ENCODE data around the gene RPS19.
"Not testable (repeated sequence)": the region's sequence is repeated elsewhere in the genome, so short reads cannot be mapped to it uniquely, and the experiment has no call there.

Gene RPS19

DNA sequence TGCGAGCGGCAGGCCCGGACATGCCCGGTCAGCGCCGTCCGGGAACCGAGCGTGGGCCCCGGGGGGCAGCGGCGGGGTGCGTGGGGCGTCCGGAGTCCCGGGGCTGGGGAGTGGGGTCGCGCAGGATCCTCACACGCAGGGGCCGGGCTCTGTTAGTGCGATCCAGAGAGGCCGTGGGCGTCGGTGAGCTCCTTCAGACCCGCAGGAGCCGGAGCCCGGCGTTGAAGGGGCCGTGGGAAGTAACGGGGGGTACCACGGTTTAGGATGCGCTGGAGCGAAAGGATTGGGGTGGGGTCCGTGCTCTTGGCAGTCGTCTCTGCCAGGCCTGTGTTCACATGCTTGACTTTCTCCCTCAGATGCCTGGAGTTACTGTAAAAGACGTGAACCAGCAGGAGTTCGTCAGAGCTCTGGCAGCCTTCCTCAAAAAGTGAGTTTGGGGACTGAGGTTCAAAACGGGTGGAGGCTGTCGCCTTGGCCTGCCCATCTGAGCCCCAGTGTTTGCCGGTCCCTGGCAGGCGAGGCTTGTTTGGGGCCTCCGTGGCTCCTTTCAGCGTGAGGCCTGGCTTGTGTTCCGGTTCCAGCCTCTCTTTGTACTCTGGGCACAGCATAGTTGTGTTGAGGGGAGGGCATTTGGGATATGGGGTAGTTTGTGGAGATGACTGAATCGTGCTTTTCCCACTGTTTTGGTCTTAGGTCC lies 512 bp downstream of the RPS19 start:
- DNase-seq (ENCODE audit: low read depth, low spot score): no peak

DNA sequence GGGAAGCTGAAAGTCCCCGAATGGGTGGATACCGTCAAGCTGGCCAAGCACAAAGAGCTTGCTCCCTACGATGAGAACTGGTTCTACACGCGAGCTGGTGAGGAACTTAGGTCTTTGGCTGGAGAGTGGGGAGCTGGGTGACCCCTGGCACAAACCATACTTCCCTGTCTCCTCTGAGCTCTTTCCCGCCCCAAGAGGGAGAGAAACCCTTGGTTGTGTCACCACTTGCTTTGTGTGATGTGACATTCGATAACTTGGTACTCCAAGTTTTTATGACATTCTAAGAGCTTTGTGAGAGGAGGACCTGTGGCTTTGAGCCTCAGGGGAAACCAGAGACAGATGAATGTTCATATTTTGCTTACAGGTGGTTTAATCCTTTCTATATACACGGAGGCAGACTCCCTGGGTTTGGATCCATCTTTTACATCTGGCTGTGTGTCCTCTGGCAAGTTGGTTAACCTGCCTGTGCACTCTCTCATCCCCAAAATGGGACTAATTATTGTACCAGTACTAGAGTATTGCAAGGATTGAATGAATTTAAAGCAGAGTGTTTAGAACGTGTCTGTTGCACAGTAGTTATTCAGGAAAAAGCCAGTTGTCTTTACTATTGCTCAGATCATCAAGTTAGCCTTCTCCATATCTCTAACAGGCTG lies 1.2 kb downstream of the RPS19 start:
- no peak for DNase-seq (ENCODE audit: low read depth, low spot score)

DNA sequence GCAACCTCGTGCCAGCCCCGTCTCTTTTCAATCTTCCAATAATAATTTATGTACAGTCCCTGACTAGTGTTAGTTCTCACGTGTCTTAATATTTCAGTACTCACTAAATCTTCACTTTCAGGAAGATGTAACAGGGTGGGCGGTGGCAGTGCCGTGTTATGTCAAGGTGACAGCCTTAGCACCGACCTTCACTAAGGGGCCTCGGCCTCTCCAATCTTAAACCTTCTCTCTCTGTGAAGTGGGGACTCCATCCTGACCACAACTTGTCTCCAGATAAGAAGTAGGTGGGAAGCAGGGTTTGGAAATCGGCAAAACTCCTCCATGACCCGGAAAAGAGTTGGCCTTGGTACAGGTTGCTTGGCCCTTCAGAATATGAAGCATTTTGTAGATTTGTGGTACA lies 1.8 kb downstream of the RPS19 start:
- no peak for DNase-seq (ENCODE audit: low read depth, low spot score)

DNA sequence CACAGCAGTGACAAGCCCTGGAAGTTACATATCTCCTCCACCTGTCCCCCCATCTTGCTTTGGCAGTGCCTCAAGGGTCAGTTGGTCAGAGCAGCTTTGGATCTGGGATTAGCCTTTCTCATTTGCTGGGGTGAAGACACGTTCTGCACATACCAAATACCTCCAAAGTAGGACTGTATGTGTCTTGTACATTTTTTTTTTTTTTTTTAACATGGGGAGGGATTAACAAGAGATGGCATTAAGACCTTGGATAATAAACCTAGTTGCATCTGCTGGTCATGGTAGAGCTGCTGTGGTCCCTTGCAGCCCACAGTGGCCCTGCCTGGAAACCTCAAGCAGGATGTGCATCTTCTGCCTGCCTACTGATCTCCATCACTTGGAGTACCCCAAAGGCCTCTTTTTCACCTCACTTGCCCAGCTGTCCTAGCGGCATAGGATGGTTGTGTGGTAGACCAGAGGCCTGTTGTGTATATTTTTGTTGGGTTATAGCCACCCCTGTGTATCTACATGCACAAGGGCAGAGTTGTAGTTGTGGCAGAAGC lies 2.5 kb downstream of the RPS19 start:
- DNase-seq (ENCODE audit: low read depth, low spot score): no peak

DNA sequence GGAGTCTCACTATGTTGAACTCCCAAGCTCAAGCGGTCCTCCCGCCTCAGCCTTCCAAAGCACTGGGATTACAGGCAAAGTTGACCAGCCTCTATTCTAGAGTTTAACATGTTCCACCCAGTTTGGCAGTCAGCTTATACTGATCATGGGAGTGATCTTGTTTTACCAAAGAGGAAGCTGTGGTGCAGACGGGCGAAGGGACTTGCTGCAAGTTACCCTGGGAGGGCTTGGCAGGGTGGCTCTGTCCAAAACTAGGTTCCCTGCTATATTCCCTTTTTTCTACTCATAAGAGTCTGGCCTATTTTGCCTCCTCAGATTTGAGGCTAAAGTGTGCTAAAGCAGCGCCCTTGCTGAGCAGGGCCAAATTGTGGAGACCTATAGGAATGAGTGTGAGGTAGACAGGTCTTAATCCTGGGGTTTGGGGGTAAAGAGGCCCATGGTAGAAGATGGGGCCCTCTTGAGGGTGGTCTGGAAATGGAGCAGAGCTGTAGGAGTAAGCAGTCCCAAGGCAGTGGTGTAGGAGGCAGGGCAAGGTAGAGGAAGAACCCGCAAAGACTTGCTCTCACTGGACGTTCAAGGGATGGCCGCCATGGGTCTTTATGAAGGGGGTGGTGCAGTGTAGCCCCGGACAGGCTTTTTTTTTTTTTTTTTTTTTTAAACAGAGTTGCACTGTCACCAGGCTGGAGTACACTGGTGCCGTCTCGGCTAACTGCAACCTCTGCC lies 3.3 kb downstream of the RPS19 start:
- DNase-seq (ENCODE audit: low read depth, low spot score): no peak

DNA sequence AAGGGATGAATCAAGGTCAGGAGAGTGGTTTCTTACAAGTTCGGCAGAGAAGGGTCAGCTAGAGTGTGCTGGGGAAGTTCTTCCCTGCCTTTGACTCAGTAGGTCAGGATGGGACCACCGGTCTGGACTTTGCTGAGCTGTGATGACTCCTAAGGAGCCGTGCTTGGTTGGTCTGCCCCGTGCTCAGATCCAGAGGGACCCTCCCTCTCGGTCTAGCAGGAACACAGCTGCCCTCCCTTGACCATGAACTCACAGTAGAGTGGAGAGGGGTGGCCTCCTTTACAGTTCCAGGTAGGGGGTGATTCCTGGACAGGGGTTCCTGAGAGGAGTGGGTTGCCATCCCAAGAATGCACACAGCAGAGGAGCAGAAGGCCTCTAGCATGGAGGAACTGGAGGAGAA lies 4.3 kb downstream of the RPS19 start:
- no peak for DNase-seq (ENCODE audit: low read depth, low spot score)

DNA sequence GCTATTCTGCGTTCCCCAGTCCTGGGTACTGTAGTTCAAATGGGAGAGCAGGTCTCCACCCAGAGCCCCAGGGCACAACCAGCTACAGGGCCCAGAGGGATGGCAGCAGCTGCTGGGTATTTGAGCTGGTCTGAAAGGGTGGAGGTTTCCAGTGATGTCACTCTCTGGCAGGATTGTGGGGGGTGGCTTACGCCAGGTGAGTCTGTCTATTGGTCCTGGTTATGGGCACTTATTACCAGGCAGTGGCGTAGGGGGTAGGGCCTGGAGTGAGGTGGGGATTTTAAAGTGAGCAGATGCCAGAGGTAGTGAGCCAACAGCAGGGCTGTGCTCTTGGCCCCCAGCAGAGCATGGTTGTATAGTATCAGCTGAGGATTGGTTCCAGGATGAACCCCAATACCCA lies 6.2 kb downstream of the RPS19 start:
- DNase-seq (ENCODE audit: low read depth, low spot score): no peak

DNA sequence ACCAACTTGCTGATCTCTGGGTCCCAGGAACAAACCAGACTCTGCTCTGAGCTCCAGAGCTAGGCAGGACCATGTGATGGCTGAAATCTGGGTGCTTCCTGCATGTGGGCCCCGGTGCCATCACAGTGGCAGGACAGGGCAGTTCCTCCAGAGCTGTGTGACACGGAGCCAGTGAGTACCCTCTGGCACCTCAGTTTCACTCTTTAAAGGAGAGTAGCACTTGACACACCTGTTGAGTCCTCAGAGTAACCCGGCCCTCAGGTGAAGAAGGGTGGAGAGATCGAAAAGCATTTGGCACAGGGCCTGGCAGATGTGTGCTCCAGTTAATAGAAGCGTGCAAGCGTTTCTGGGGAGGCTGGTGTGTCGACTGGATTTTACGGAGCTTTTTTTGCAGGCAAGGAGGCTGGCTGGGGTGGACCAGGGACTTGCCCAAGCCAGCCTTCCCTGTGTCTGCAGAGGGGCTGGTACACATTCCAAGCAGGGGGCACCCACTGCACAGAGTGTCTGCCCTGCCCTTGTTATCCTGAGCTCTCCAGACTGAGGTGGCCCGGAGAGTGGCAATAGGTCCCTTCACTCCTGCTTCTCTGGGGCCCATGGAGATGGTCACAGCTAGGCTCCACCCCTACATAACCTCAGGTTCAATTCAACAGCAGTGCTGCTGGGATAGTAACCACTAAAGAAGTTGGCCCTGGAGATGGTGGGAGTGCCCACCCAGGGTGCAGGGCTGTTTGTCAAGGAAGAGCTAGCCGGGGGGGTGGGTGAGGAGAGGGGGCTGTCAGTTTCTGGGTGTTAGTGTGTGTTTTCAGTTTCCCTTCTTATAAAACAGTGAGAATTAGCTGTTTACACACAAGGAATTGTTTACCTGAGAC lies 8.3 kb downstream of the RPS19 start:
- no peak for DNase-seq (ENCODE audit: low read depth, low spot score)

DNA sequence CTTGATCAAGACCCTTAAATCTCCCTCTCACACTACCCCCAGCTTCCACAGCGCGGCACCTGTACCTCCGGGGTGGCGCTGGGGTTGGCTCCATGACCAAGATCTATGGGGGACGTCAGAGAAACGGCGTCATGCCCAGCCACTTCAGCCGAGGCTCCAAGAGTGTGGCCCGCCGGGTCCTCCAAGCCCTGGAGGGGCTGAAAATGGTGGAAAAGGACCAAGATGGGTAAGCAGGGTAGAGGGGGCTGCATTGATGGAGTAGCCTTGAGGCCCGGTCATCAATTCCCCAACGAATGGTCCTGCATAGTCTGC lies 8.9 kb downstream of the RPS19 start:
- DNase-seq (ENCODE audit: low read depth, low spot score): no peak

DNA sequence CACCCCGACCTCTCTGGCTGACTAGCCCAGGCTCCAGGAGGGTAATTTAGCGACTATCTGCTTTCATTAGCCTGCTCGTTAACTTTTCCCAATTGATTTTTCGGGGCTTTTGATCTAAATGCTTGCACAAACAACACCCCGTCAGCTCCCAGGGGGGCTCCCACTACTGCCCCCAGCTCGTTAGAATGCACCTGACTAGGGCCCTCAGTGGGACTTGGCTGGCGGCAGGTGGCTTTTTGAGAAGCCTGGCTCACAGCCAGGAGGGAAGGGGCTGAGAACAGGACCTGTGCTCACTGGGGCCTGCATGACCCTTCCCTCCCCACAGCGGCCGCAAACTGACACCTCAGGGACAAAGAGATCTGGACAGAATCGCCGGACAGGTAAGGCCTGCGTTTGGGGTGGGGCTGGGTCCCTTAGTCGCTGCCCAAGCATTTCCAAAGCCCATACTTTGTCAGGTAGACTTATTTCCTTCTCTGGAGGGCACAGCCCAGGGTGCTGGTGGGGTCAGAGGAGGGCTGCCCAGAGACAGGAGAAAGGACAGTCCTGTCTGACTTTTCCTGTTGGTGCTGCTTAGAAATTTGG lies 9.4 kb downstream of the RPS19 start:
- DNase-seq (ENCODE audit: low read depth, low spot score): no peak

DNA sequence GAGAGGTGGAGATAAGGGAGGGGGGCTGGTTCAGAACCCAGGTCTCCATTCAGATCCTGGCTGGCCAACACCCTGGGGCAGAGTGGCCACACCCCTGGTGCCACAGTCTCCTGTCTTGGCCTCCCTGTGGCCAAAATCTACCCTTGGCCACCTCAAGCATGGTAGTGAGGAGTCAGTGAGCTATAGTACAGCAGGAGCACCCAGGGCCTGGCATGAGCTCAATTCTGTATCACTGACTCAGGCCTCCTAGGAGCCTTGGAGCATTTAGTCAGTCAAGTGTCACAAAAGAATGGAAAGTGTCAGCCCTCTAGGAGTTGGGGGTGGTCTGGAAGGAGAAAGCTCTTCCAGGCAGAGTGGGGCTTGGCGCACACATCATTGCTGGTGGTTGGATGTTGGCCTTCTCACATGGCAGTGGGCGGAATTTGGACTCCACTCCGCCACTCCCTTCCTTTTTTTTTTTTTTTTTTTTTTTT lies 10.4 kb downstream of the RPS19 start:
- DNase-seq (ENCODE audit: low read depth, low spot score): no peak

DNA sequence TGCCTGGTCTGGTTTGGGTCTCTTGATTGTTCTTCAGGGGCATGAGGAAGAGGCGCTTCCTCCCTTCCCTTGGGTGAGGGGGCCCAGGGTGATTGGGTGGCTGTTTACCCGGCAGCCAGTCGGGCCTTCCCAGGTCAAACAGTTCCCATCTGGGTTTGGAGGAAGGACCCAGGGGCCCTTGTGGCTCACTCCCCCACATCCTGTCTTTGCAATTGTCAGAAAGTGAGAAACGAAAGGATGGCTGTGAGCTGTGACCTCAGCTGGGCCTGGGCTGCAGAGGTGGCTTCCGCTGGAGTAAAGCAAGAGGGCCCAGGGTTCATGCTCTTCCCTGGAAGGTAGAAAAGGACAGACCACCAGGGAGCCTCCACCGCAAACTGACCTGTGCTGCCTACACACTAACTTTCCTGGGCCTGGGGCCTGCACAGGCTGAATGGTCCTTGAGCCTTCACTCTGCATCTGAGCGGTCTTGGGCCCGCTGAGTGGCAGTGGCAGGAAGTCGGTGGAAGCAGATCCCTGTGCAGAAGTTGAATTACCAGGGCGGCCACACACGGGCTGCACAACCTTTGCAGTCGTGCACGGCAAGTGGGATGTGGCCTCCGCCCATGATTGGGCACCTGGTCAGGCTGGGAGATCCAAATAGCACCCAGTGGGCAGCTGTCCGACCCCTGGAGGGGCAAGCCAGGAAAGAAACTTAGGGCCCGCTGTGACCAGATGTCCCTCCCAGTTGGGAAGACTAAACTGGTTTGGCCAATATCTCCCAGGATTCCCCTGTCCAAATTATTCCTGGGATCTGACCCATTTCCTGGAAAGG lies 11.7 kb downstream of the RPS19 start:
- no peak for DNase-seq (ENCODE audit: low read depth, low spot score)

DNA sequence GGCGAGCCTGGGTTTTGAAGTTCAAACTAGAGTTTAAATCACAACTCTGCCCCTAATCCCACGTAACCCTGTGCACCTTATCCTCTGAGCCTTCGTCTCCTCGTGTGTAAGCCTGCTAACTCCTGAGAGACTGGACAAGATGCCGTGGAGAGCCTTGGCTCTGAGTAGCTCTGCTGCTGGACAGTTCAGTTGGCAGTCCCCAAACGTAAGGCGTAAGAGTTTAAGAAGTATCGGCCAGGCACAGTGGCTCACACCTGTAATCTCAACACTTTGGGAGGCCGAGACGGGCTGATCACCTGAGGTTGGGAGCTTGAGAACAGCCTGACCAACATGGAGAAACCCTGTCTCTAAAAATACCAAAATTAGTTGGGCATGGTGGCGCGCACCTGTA lies 12.3 kb downstream of the RPS19 start:
- no peak for DNase-seq (ENCODE audit: low read depth, low spot score)

DNA sequence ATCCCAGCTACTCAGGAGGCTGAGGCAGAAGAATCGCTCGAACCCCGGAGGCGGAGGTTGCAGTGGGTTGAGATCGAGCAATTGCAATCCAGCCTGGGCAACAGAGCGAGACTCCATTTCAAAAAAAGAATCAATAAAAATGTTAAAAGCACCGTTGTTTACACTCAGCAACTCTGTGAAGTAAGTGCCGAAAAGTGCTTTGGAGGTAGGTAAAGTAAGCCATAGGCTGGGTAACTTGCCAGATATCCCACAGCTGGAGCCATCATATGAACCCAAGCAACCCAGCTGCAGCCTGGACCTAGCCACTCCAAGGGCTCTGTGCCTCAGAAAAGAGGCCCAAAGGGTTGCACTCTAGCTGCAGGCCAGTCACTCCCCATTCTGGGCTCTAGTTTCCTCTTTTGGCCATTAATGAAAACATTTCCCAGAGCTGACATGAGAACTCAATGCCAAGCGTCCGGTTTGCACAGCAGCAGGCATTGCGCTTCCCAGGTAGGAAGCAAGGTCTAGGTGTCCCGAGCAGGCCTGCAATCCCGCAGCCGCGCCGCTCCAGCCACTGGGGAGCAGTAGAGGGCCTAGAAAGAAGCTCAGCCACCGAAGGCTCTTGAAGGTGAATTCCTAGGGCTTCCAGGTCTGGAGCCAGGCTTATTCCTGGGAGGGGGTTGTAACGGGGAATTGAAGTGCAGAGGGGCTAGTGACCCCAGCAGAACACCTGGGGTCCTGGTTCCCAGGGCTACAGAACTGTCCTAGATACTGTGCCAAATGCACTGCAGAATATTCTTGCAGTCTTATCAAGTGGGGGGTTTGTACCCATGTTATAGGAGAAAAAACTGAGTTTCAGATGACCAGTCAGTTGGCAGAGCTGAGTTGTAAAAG lies 13.0 kb downstream of the RPS19 start:
- no peak for DNase-seq (ENCODE audit: low read depth, low spot score)

DNA sequence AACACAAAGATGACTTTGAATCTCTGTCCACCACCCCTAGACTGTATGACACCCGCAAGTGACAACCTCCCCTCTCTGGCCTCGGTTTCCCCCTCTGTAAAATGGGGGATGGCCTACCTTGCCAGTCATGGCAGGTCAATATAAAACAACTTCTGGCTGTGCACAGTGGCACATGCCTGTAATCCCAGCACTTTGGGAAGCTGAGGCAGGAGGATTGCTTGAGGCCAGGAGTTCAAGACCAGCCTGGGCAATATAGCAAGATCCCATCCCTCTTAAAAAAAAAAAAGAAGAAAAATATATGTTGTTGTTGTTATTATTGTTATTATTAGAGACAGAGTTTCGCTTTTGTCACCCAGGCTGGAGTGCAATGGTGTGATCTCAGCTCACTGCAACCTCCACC lies 15.9 kb downstream of the RPS19 start:
- not testable (repeated sequence) for DNase-seq (ENCODE audit: low read depth, low spot score)

DNA sequence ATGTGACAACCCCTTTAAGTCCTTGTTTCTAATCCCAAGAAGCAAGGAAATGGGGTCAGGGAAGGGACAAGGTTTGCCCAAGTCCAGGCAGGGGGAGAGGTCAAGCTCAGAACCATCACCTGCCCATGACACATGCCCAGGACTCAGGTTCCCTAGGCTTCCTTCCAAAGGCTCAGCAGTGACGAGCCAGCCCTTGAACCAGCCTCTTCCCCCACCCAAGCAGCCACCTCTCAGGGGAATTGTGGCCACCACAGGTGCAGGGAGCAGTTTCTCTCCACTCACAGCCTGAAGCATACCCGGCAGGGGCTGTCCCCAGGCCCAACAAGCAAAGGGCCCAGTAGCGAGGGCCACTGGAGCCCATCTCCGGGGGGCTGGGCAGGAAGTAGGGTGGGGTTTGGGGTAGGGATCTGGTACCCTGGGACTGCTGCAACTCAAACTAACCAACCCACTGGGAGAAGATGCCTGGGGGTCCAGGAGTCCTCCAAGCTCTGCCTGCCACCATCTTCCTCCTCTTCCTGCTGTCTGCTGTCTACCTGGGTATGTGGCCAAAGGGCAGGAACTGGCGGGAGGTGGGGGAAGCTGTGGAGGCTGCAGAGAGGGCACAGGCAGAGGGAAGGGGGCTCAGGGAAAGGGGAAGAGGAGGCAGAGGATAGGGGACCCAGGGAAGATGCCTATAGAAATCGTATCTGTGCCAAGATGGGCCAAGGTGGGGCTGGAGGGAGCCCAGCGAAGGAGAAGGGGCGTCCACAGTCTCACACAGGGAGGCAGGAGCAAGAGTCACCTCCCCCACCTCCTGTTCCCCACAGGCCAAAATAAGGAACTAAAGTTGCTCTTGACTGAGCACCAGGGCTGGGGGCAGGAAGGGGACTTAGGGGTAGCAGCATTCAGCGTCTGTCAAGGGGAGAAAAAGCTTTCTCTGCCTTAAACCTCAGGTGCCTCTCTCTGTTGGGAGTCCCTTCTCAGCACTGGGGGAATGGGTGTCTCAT lies 17.1 kb downstream of the RPS19 start, which contains the start of gene CD79A:
CD79A (plus strand) TSS at position 433 of the 986 bp plus-strand sequence; CDS start at position 459, 26 bp downstream.
- DNase-seq (ENCODE audit: low read depth, low spot score): no peak

DNA sequence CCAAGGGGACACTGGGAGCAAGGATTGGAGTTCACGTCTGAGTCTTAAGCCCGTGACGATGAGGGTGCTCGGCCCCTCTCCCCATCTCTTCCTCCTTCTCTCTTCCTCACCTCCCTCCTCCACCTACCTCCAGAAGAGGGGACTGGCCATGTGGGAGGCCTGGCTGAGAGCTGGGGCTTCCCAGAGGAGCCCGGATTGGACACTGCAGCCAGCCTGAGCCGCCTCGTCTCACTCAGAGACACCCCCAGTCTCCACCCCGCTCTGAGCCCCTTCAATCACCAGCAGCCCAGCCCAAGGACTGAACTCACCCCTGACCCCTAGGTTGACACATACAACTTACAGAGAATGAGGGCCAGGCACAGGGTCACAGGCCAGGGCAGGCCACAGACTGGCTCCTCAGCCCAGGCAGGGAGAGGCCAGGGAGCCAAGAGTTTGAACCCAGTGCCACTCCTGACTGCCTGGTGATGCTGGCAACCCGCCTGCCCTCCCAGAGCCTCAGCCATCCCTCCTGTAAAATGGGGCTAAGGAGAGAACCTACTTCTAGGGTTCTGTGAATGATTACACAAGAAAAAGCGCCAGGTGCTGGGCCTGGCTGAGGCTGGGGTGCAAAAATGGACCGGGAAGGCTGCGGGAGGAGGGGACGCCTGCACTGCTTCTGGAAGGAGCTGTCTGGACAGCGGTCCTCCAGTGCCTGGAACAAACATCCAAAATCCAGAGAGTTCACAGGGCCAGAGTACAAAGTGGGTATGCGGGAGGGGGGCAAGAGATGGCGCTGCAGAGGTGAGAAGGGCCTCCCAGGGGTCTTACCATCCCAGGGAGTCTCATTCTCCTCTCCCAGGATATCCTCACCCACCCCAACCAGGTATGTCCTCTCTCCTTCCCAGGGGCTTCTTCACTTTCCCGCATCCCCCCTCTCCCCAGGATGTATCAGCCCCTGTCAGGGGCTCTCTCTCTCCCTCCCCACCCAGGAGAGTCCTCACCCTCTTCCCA lies 18.2 kb downstream of the RPS19 start:
- no peak for DNase-seq (ENCODE audit: low read depth, low spot score)

Measured in activated naive CD8-positive, alpha-beta T cell treated with anti-CD3 and anti-CD28 coated beads, Interleukin-2, amount 50 U/mL, for 16 hours (primary cell).